RPMI7951 (cell line): ENCODE results near the gene ZFP57. TPM values are rescaled to one million over a fixed set of nuclear protein-coding genes. Genes with fewer than 3 reads are reported as not detected.

ENCODE experiments used
- DNase-seq: peaks from one replicate; pipeline ENCODE4 v3.0.0-alpha.2; 2012; ENCODE audit warnings: low read depth
- total RNA-seq: library from RNA; depleted of rRNA; stranded (reverse); fragments of >200 nt; shearing (Covaris generic); gene quantifications from 2 replicates; pipeline ENCODE4 v1.2.3, GENCODE V29; 2014; rRNA removed

ZFP57 gene
- total RNA-seq, 1 experiment from 2014 or later, result not detected

DNA sequence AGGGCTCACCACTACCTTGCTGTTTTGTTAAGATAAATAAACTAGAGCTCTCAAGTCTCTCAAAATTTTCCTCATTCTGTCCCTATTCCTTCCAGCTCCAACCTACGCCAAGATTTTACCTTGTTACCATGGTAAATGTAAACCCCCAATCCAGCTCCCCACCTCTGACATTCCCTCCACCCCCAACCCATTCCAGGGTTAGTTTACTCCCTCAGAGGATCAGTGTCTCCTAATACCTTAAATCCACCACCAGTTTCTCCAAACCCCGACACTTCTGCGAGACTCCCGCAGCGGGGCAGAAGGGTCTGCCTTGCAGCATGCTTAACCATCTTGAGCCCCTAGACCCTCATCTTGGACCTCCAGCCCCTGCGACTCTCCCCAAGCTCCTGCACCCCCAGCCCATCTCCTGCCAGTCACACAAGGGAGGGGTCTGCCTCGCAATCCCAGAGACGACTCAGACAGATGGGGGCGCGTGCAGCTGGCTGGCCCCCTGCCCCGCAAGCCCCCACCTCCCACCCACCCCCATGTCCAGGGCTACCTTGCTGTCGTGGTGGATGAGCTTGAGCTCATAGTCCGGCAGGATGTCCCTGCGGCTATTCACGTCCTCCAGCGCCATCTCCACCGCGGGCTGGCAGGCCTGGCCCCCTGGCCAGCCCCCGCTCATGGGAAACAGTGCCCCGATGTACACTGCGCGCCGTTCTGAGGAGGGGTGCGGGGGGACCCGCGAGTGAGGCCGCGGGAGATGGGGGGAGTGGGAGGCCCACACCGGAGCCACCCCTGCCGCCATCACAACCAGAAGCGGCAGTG is 53.8 kb downstream of the ZFP57 start:
- no peak for DNase-seq

- DNase-seq, result no peak
Observed at GRCh38 chr6:29625337-29625930, 55.5 kb downstream of the ZFP57 start.

DNA sequence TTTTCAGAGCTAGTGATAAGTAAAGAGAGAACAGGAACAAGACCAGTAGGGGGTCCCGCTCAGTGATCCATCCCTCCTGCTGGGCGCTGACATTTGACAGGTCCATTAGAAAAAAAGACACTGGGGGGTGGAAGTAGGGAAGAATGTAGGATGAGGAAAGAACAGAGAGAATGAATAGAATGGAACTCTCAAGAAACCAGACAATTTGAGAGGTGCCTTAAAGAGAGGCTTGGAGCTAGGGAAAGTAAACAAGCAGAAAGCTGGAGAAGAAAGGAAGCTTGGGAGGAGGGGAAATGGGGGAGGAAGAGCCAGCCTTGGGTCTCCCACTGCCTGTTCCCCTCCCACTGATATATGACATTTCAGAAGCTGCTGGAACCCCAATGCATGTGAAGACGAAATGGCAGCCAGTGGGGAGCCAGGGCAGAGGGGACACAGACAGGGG is 56.4 kb downstream of the ZFP57 start:
- DNase-seq, result no peak

Other genes starting within 250 kb of the ZFP57 start
- not detected in 2 replicates for gene OR10C1, start 241.8 kb downstream of the ZFP57 start, total RNA-seq
- not detected in 2 replicates for gene OR11A1, start 224.1 kb downstream of the ZFP57 start, total RNA-seq
- not detected in 2 replicates for gene OR2H1, start 224.0 kb downstream of the ZFP57 start, total RNA-seq
- not detected in 2 replicates for gene MAS1L, start 193.2 kb downstream of the ZFP57 start, total RNA-seq
- not detected in 2 replicates for gene UBD, start 121.4 kb downstream of the ZFP57 start, total RNA-seq
- gene OR2H2, start 96.0 kb downstream of the ZFP57 start, total RNA-seq, result not detected in 2 replicates
- 3.3 and 5.0 TPM in 2 replicates for gene GABBR1, start 48.0 kb downstream of the ZFP57 start, total RNA-seq
- not detected in 2 replicates for gene MOG, start 24.1 kb downstream of the ZFP57 start, total RNA-seq
- 59.1 and 69.5 TPM in 2 replicates for gene HLA-F, start 42.3 kb upstream of the ZFP57 start, total RNA-seq
- gene HLA-G, start 146.7 kb upstream of the ZFP57 start, total RNA-seq, result not detected in 2 replicates